HEK293 (cell line): ENCODE results near the gene TRAT1.

Experiments used
- CTCF ChIA-PET: fragments of 350-600 bp; formaldehyde crosslinking; extraction: SDS; loops from one replicate; lab custom pipeline; 2021; ENCODE audit warnings: antibody characterized with exemption; lab: Yijun Ruan, JAX
- POLR2A ChIA-PET: fragments of 300-600 bp; formaldehyde crosslinking; extraction: SDS; loops from one replicate; lab custom pipeline; 2020; ENCODE audit warnings: antibody characterized with exemption, inconsistent platforms; lab: Yijun Ruan, JAX
- H3K27ac ChIP-seq: fragments of 200-500 bp; sonication (Bioruptor generic); 2 replicates; pipeline ENCODE4 v1.5.1; 2014; ENCODE audit warnings: low read depth, low read length, control low read depth, inconsistent platforms; ENCODE audit errors: extremely low read depth
- H3K36me3 ChIP-seq, 2 experiments: fragments of 200-500 bp in 1 of 2; sonication (Bioruptor generic) in 1 of 2; 1 replicate in 1 of 2; 2 replicates in 1 of 2; pipeline ENCODE4 v1.5.1; 2014 to 2017; ENCODE audit warnings: inconsistent platforms in 2 of 2, low read length in 2 of 2; ENCODE audit not compliant: control insufficient read depth in 2 of 2, insufficient read depth in 1 of 2
- H3K4me1 ChIP-seq: fragments of 200-500 bp; sonication (Bioruptor generic); 2 replicates; pipeline ENCODE4 v1.5.1; 2014; ENCODE audit warnings: mild to moderate bottlenecking, low read length, inconsistent platforms; ENCODE audit not compliant: control insufficient read depth, insufficient read depth
- H3K4me3 ChIP-seq: 2 replicates; pipeline ENCODE4 v1.5.1; 2011; ENCODE audit warnings: low read depth, mild to moderate bottlenecking, control low read depth, low read length, moderate library complexity
- H3K9me3 ChIP-seq: fragments of 200-500 bp; sonication (Bioruptor generic); 2 replicates; pipeline ENCODE4 v1.5.1; 2014; ENCODE audit warnings: low read depth, low read length, inconsistent platforms; ENCODE audit not compliant: control insufficient read depth, insufficient read depth
- HOXC10 ChIP-seq: sonication (generic); formaldehyde crosslinking; IDR thresholded peaks from 2 replicates; pipeline ENCODE4 v1.8.1; 2023; ENCODE audit warnings: mild to moderate bottlenecking, missing genetic modification reagents
- KLF8 ChIP-seq: fragments of 450-650 bp; formaldehyde crosslinking; IDR thresholded peaks from 2 replicates; pipeline ENCODE4 v1.5.1; 2016; ENCODE audit warnings: missing biosample characterization, missing genetic modification characterization
- KLF9 ChIP-seq: fragments of 450-650 bp; formaldehyde crosslinking; IDR thresholded peaks from 2 replicates; pipeline ENCODE4 v1.5.1; 2016; ENCODE audit warnings: missing biosample characterization, missing genetic modification characterization, low read depth
- MEIS1 ChIP-seq: sonication (generic); formaldehyde crosslinking; IDR thresholded peaks from 2 replicates; pipeline ENCODE4 v1.8.1; 2022; ENCODE audit warnings: missing genetic modification reagents, mild to moderate bottlenecking, borderline replicate concordance
- MZF1 ChIP-seq: fragments of 450-650 bp; formaldehyde crosslinking; IDR thresholded peaks from 2 replicates; pipeline ENCODE4 v1.5.1; 2017; ENCODE audit warnings: missing biosample characterization, missing genetic modification characterization, borderline replicate concordance
- SP7 ChIP-seq: fragments of 450-650 bp; formaldehyde crosslinking; IDR thresholded peaks from 2 replicates; pipeline ENCODE4 v1.5.1; 2016; ENCODE audit warnings: missing biosample characterization, missing genetic modification characterization
- WT1 ChIP-seq: fragments of 450-650 bp; formaldehyde crosslinking; IDR thresholded peaks from 2 replicates; pipeline ENCODE4 v1.5.1; 2016; ENCODE audit warnings: missing biosample characterization, missing genetic modification characterization
- ZNF121 ChIP-seq: fragments of 450-650 bp; formaldehyde crosslinking; IDR thresholded peaks from 2 replicates; pipeline ENCODE4 v1.5.1; 2016; ENCODE audit warnings: missing biosample characterization, missing genetic modification characterization
- ZNF169 ChIP-seq: fragments of 450-650 bp; formaldehyde crosslinking; IDR thresholded peaks from 2 replicates; pipeline ENCODE4 v1.5.1; 2016; ENCODE audit warnings: missing biosample characterization, missing genetic modification characterization
- ZNF18 ChIP-seq: fragments of 450-650 bp; formaldehyde crosslinking; IDR thresholded peaks from 2 replicates; pipeline ENCODE4 v1.5.1; 2016; ENCODE audit warnings: missing biosample characterization, missing genetic modification characterization
- ZNF221 ChIP-seq: fragments of 450-650 bp; formaldehyde crosslinking; IDR thresholded peaks from 2 replicates; pipeline ENCODE4 v1.5.1; 2017; ENCODE audit warnings: missing biosample characterization, missing genetic modification characterization, borderline replicate concordance
- ZNF24 ChIP-seq: fragments of 450-650 bp; formaldehyde crosslinking; IDR thresholded peaks from 2 replicates; pipeline ENCODE4 v1.5.1; 2016; ENCODE audit warnings: missing biosample characterization, missing genetic modification characterization
- ZNF274 ChIP-seq, 2 experiments: fragments of 200-500 bp in 1 of 2; fragments of 450-650 bp in 1 of 2; sonication (Bioruptor generic) in 1 of 2; formaldehyde crosslinking in 1 of 2; IDR thresholded peaks; 2 replicates each; pipeline versions ENCODE4 v1.5.1 to v1.6.1; 2014 to 2016; ENCODE audit warnings: borderline replicate concordance in 1 of 2, inconsistent platforms in 1 of 2, low read length in 1 of 2, missing biosample characterization in 1 of 2, missing genetic modification characterization in 1 of 2
- ZNF48 ChIP-seq: fragments of 450-650 bp; formaldehyde crosslinking; IDR thresholded peaks from 2 replicates; pipeline ENCODE4 v1.5.1; 2016; ENCODE audit warnings: missing biosample characterization, missing genetic modification characterization
- ZNF626 ChIP-seq: fragments of 450-650 bp; sonication (Bioruptor Pico); formaldehyde crosslinking; IDR thresholded peaks from 2 replicates; pipeline ENCODE4 v1.5.1; 2018; ENCODE audit warnings: missing biosample characterization, missing genetic modification characterization, inconsistent platforms
- ZNF701 ChIP-seq: fragments of 450-650 bp; formaldehyde crosslinking; IDR thresholded peaks from 2 replicates; pipeline ENCODE4 v1.5.1; 2016; ENCODE audit warnings: missing biosample characterization, missing genetic modification characterization
- ZNF707 ChIP-seq: fragments of 450-650 bp; formaldehyde crosslinking; IDR thresholded peaks from 2 replicates; pipeline ENCODE4 v1.5.1; 2016; ENCODE audit warnings: missing biosample characterization, missing genetic modification characterization
- ZNF837 ChIP-seq: fragments of 450-650 bp; formaldehyde crosslinking; IDR thresholded peaks from 2 replicates; pipeline ENCODE4 v1.5.1; 2016; ENCODE audit warnings: missing biosample characterization, missing genetic modification characterization
- ZNF843 ChIP-seq: fragments of 450-650 bp; formaldehyde crosslinking; IDR thresholded peaks from 2 replicates; pipeline ENCODE4 v1.5.1; 2016; ENCODE audit warnings: missing biosample characterization, missing genetic modification characterization
- ZXDB ChIP-seq: fragments of 450-650 bp; formaldehyde crosslinking; IDR thresholded peaks from 2 replicates; pipeline ENCODE4 v1.5.1; 2016; ENCODE audit warnings: missing biosample characterization, missing genetic modification characterization
- TF ChIP-seq, protein P1 (sequence below): fragments of 450-650 bp; formaldehyde crosslinking; IDR thresholded peaks from 2 replicates; pipeline ENCODE4 v1.5.1; 2016; ENCODE audit warnings: missing biosample characterization, missing genetic modification characterization
- TF ChIP-seq, protein P2 (sequence below): fragments of 450-650 bp; formaldehyde crosslinking; IDR thresholded peaks from 2 replicates; pipeline ENCODE4 v1.5.1; 2016; ENCODE audit warnings: missing biosample characterization, missing genetic modification characterization
- TF ChIP-seq, protein P3 (sequence below): fragments of 450-650 bp; formaldehyde crosslinking; IDR thresholded peaks from 2 replicates; pipeline ENCODE4 v1.5.1; 2016; ENCODE audit warnings: missing biosample characterization, missing genetic modification characterization

Gene TRAT1

GRCh38 chr3:108863799-108864135 lies 41.2 kb downstream of the TRAT1 start (continued):
- TF ChIP-seq, protein P1, sequence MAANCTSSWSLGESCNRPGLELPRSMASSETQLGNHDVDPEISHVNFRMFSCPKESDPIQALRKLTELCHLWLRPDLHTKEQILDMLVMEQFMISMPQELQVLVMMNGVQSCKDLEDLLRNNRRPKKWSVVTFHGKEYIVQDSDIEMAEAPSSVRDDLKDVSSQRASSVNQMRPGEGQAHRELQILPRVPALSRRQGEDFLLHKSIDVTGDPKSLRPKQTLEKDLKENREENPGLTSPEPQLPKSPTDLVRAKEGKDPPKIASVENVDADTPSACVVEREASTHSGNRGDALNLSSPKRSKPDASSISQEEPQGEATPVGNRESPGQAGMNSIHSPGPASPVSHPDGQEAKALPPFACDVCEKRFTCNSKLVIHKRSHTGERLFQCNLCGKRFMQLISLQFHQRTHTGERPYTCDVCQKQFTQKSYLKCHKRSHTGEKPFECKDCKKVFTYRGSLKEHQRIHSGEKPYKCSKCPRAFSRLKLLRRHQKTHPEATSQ (tag by site-specific recombination): no peak
- TF ChIP-seq, protein P2, sequence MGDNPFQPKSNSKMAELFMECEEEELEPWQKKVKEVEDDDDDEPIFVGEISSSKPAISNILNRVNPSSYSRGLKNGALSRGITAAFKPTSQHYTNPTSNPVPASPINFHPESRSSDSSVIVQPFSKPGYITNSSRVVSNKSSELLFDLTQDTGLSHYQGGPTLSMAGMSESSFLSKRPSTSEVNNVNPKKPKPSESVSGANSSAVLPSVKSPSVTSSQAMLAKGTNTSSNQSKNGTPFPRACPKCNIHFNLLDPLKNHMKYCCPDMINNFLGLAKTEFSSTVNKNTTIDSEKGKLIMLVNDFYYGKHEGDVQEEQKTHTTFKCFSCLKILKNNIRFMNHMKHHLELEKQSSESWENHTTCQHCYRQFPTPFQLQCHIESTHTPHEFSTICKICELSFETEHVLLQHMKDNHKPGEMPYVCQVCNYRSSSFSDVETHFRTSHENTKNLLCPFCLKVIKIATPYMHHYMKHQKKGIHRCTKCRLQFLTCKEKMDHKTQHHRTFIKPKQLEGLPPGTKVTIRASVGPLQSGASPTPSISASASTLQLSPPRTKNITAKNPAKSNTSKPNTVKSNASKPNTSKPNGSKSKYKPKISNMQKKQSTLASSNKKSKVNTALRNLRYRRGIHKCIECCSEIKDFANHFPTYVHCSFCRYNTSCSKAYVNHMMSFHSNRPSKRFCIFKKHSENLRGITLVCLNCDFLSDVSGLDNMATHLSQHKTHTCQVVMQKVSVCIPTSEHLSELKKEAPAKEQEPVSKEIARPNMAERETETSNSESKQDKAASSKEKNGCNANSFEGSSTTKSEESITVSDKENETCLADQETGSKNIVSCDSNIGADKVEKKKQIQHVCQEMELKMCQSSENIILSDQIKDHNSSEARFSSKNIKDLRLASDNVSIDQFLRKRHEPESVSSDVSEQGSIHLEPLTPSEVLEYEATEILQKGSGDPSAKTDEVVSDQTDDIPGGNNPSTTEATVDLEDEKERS (tag by site-specific recombination): no peak
- TF ChIP-seq ZNF221 (tag by site-specific recombination) (no peak), MEIS1 (no peak), ZNF701 (tag by site-specific recombination) (no peak), ZNF121 (no peak), HOXC10 (CRISPR knock-in tag) (no peak), WT1 (tag by site-specific recombination) (no peak), ZNF837 (tag by site-specific recombination) (no peak)

DNA sequence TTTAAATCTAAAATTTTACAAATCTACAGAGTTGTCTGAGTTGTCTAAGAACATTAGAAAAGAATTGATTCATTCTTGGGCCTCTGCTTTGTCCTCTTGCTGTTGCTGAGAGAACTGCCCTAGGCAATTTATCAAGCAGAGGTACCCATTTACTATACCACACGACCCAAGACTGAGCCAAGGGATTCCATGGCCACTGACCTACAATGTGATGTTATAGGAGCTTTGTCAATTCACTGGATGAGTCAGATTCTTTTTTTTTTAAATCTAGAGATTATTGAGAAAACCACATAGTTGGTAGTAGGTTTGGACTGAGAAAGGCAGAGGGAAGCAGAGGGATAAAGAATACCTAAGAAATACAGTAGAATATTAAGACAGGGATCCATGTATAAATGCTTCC lies 55.3 kb downstream of the TRAT1 start:
- no peak for TF ChIP-seq MZF1 (tag by site-specific recombination)
- TF ChIP-seq ZNF626 (tag by site-specific recombination): no peak
- no peak for TF ChIP-seq ZNF169 (tag by site-specific recombination)
- TF ChIP-seq ZNF48 (tag by site-specific recombination): no peak
- no peak for TF ChIP-seq ZNF707 (tag by site-specific recombination)
- no peak for TF ChIP-seq KLF9 (tag by site-specific recombination)
- no peak for TF ChIP-seq ZNF24 (tag by site-specific recombination)
- no peak for TF ChIP-seq ZXDB (tag by site-specific recombination)
- TF ChIP-seq KLF8 (tag by site-specific recombination): no peak
- no peak for TF ChIP-seq SP7
- no peak for TF ChIP-seq ZNF274 (IDR thresholded peaks at IDR 0.05; ENCODE audit: low read length)
- no peak for TF ChIP-seq ZNF274 (tag by site-specific recombination; IDR thresholded peaks at IDR 0.05; ENCODE audit: borderline replicate concordance)
- TF ChIP-seq, protein P3, sequence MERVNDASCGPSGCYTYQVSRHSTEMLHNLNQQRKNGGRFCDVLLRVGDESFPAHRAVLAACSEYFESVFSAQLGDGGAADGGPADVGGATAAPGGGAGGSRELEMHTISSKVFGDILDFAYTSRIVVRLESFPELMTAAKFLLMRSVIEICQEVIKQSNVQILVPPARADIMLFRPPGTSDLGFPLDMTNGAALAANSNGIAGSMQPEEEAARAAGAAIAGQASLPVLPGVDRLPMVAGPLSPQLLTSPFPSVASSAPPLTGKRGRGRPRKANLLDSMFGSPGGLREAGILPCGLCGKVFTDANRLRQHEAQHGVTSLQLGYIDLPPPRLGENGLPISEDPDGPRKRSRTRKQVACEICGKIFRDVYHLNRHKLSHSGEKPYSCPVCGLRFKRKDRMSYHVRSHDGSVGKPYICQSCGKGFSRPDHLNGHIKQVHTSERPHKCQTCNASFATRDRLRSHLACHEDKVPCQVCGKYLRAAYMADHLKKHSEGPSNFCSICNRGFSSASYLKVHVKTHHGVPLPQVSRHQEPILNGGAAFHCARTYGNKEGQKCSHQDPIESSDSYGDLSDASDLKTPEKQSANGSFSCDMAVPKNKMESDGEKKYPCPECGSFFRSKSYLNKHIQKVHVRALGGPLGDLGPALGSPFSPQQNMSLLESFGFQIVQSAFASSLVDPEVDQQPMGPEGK (tag by site-specific recombination): no peak
- no peak for TF ChIP-seq ZNF18
- no peak for TF ChIP-seq ZNF843 (tag by site-specific recombination)
- TF ChIP-seq, all 188 proteins: peak for 0
- Histone ChIP-seq H3K4me3 (no peak overlapping the region), H3K27ac (no peak overlapping the region), H3K4me1 (no peaks in the 10 kb centered on the region), H3K9me3 (no peaks in the 10 kb centered on the region), H3K36me3 (no peaks in the 10 kb centered on the region)
- POLR2A ChIA-PET: no interaction called here
- CTCF ChIA-PET: no interaction called here
